Uterus (tissue), 4 donors: Measurements from ENCODE around the gene UGT1A4. TPM values are rescaled to one million over a fixed set of nuclear protein-coding genes. Genes with fewer than 3 reads are reported as not detected.
"Not testable (repeated sequence)": the region's sequence is repeated elsewhere in the genome, so short reads cannot be mapped to it uniquely, and the experiment has no call there.

Experiments
- DNase-seq, 2 donors: peaks; one replicate each; pipeline ENCODE4 v3.0.0-alpha.2; 2019 to 2020
- H3K27ac ChIP-seq, 2 donors: fragments of 200-600 bp; sonication (generic); 1 replicate in 1 of 2; 2 replicates in 1 of 2; pipeline ENCODE4 v1.5.1; 2016 to 2018
- H3K27me3 ChIP-seq, 2 donors: fragments of 200-600 bp; sonication (generic); one replicate each; pipeline ENCODE4 v1.5.1; 2018 to 2019; ENCODE audit warnings: control low read depth in 1 of 2
- H3K36me3 ChIP-seq, 2 donors: fragments of 200-600 bp; sonication (generic); one replicate each; pipeline ENCODE4 v1.5.1; 2019; ENCODE audit warnings: control low read depth in 1 of 2
- H3K4me1 ChIP-seq, 2 donors: fragments of 200-600 bp; sonication (generic); one replicate each; pipeline ENCODE4 v1.5.1; 2018 to 2019; ENCODE audit warnings: control low read depth in 1 of 2
- H3K4me3 ChIP-seq, 2 donors: fragments of 200-600 bp; sonication (generic); 1 replicate in 1 of 2; 2 replicates in 1 of 2; pipeline ENCODE4 v1.5.1; 2018 to 2019; ENCODE audit warnings: mild to moderate bottlenecking in 1 of 2
- H3K9me3 ChIP-seq, 2 donors: fragments of 200-600 bp; sonication (generic); one replicate each; pipeline ENCODE4 v1.5.1; 2019; ENCODE audit warnings: control low read depth in 1 of 2
- CTCF ChIP-seq, 4 experiments: fragments of 200-600 bp in 2 of 4; fragments of 450-650 bp in 2 of 4; sonication (generic) in 2 of 4; IDR thresholded peaks; one replicate each; pipeline ENCODE4 v1.5.1; 2016 to 2019; ENCODE audit warnings: antibody characterized with exemption in 4 of 4, mild to moderate bottlenecking in 2 of 4, moderate library complexity in 1 of 4
- POLR2A ChIP-seq, 2 donors: fragments of 450-650 bp; IDR thresholded peaks; one replicate each; pipeline ENCODE4 v1.6.1; 2016; ENCODE audit warnings: antibody characterized with exemption in 2 of 2, mild to moderate bottlenecking in 1 of 2, moderate library complexity in 1 of 2
- intact Hi-C: fragments of 100-400 bp; cut with DNase I; formaldehyde crosslinking; loops from one replicate; pipeline ENCODE4 v1.15.1; 2023; ENCODE audit warnings: low total_unique reads
- total RNA-seq, 4 donors: library from RNA; depleted of rRNA in 3 of 4; stranded (reverse); fragments of >200 nt in 3 of 4; gene quantifications; one replicate each; pipeline versions ENCODE4 v1.1.0 to v1.2.4, GENCODE V29; 2014 to 2023
- donor health status: DM: yes; HTN: yes; CAD: no.

Gene UGT1A4
- total RNA-seq, 4 donors from 2014 or later, result not detected

GRCh38 chr2:233714121-233714520 is 4.4 kb upstream of the UGT1A4 start:
- intact Hi-C loops, result no loop called here
- Histone ChIP-seq H3K36me3 (no peaks in the 10 kb centered on the region), H3K9me3 (no peaks in the 10 kb centered on the region), H3K27me3 (no peaks in the 10 kb centered on the region), H3K4me3 (no peak overlapping the region), H3K4me1 (no peaks in the 10 kb centered on the region), H3K27ac (no peak overlapping the region)
- DNase-seq, result no peak
- TF ChIP-seq POLR2A (IDR thresholded peaks at IDR 0.05) (no peak), CTCF (IDR thresholded peaks at IDR 0.05) (no peak)

GRCh38 chr2:233728723-233729301 is 10.3 kb downstream of the UGT1A4 start, which contains the start of gene UGT1A3:
Gene UGT1A3 (plus strand): TSS chr2:233729042. CDS start chr2:233729127, 85 bp downstream.
- no peak for TF ChIP-seq CTCF (IDR thresholded peaks at IDR 0.05)
- no peak for TF ChIP-seq POLR2A (IDR thresholded peaks at IDR 0.05)
- H3K4me3 ChIP-seq, result no peak within 1 kb of the TSS
- H3K27me3 ChIP-seq, result no peaks in the 10 kb centered on the region
- H3K9me3 ChIP-seq, result no peaks in the 10 kb centered on the region
- H3K4me1 ChIP-seq, result no peaks in the 10 kb centered on the region
- H3K36me3 ChIP-seq, result no peaks in the 10 kb centered on the region
- intact Hi-C loops, result no loop called here
- no peak within 1 kb of the TSS for H3K27ac ChIP-seq
- no peak for DNase-seq

GRCh38 chr2:233736868-233737653 is 18.5 kb downstream of the UGT1A4 start:
- H3K36me3 ChIP-seq, intact Hi-C loops, H3K4me1 ChIP-seq, H3K9me3 ChIP-seq, DNase-seq, H3K4me3 ChIP-seq, H3K27ac ChIP-seq, H3K27me3 ChIP-seq: not testable (repeated sequence)

GRCh38 chr2:233740870-233741269 is 22.3 kb downstream of the UGT1A4 start:
- no peak overlapping the region for H3K27ac ChIP-seq
- no peaks in the 10 kb centered on the region for H3K4me1 ChIP-seq
- no peaks in the 10 kb centered on the region for H3K27me3 ChIP-seq
- no peak overlapping the region for H3K4me3 ChIP-seq
- DNase-seq, result no peak
- no peaks in the 10 kb centered on the region for H3K9me3 ChIP-seq
- no peak for TF ChIP-seq POLR2A (IDR thresholded peaks at IDR 0.05)
- no peak for TF ChIP-seq CTCF (IDR thresholded peaks at IDR 0.05)
- no peaks in the 10 kb centered on the region for H3K36me3 ChIP-seq
- intact Hi-C loops, result no loop called here

GRCh38 chr2:233743464-233744259 is 25.1 kb downstream of the UGT1A4 start:
- intact Hi-C loops, result no loop called here
- H3K4me1 ChIP-seq, result no peaks in the 10 kb centered on the region
- no peaks in the 10 kb centered on the region for H3K36me3 ChIP-seq

More at GRCh38 chr2:233743464-233744259, 25.1 kb downstream of the UGT1A4 start:
- no peaks in the 10 kb centered on the region for H3K9me3 ChIP-seq
- H3K4me3 ChIP-seq, result no peak overlapping the region
- no peak for DNase-seq
- no peak overlapping the region for H3K27ac ChIP-seq
- H3K27me3 ChIP-seq, result no peaks in the 10 kb centered on the region
- TF ChIP-seq POLR2A (IDR thresholded peaks at IDR 0.05) (no peak), CTCF (IDR thresholded peaks at IDR 0.05) (no peak)
